HepG2 (cell line): ENCODE results near the gene UBL4B. TPM values are rescaled to one million over a fixed set of nuclear protein-coding genes. Genes with fewer than 3 reads are reported as not detected.

Experiments
- ATAC-seq: fragments of 200-7000 bp; cut with Tn5 transposase; 3 replicates; pipeline ENCODE4 v1.9.1; 2020; ENCODE audit warnings: mild to moderate bottlenecking, moderate library complexity
- BruUV-seq: library from RNA; stranded (reverse); fragments of 400-500 nt; replicated peaks from 2 replicates; lab custom pipeline; 2021; lab: Mats Ljungman, UMichigan
- CTCF ChIA-PET: fragments of 300-600 bp; formaldehyde crosslinking; extraction: SDS; loops from one replicate; lab custom pipeline; 2021; ENCODE audit warnings: low total read pairs, inconsistent platforms, low intra/inter-chr PET ratio; lab: Yijun Ruan, JAX
- POLR2A ChIA-PET: fragments of 350-600 bp; sonication (Branson Sonifier 250); formaldehyde crosslinking; loops from one replicate; lab custom pipeline; 2020; ENCODE audit warnings: antibody characterized with exemption, inconsistent platforms; lab: Yijun Ruan, JAX
- DNase-seq: peaks from one replicate; pipeline ENCODE4 v3.0.0-alpha.2; 2015; ENCODE audit warnings: low spot score
- FAIRE-seq: peaks from 3 replicates; lab custom pipeline; 2011; peaks lifted over from hg19 to GRCh38; lab: Jason Lieb, UNC
- H2AFZ ChIP-seq: one replicate; pipeline ENCODE4 v1.6.1; 2011; ENCODE audit warnings: low read length, inconsistent platforms
- H3K27ac ChIP-seq: fragments of 300-600 bp; 3 replicates; pipeline ENCODE4 v1.8.0; 2011; ENCODE audit warnings: mixed run types, mild to moderate bottlenecking, mixed read lengths, low read length, inconsistent platforms; ENCODE audit not compliant: insufficient read depth; ENCODE audit errors: extremely low read length
- H3K27me3 ChIP-seq, 2 experiments: fragments of 200-600 bp in 1 of 2; 2 replicates in 1 of 2; 3 replicates in 1 of 2; pipeline versions ENCODE4 v1.6.0 to v1.8.0; 2011; ENCODE audit warnings: low read length in 2 of 2, mild to moderate bottlenecking in 2 of 2, moderate library complexity in 2 of 2, inconsistent platforms in 1 of 2; ENCODE audit not compliant: insufficient read depth in 2 of 2, control insufficient read depth in 1 of 2
- H3K36me3 ChIP-seq, 2 experiments: fragments of 200-600 bp in 1 of 2; replicated peaks in 1 of 2; 2 replicates in 1 of 2; 3 replicates in 1 of 2; pipeline versions ENCODE4 v1.5.1 to v1.8.0; 2011; ENCODE audit warnings: low read length in 2 of 2, inconsistent platforms in 1 of 2; ENCODE audit not compliant: insufficient read depth in 2 of 2, control insufficient read depth in 1 of 2
- H3K4me1 ChIP-seq: 2 replicates; pipeline ENCODE4 v1.5.1; 2012; ENCODE audit warnings: low read length, inconsistent platforms; ENCODE audit not compliant: insufficient read depth
- H3K4me2 ChIP-seq: 2 replicates; pipeline ENCODE4 v1.6.0; 2011; ENCODE audit warnings: low read depth, low read length, inconsistent platforms
- H3K4me3 ChIP-seq, 3 experiments: fragments of 200-600 bp in 1 of 3; sonication (generic), shearing (Covaris generic) in 1 of 3; replicated peaks in 1 of 3; 2 replicates each; pipeline ENCODE4 v1.5.1; 2011 to 2016; ENCODE audit warnings: low read length in 3 of 3, inconsistent platforms in 2 of 3, low read depth in 2 of 3, mild to moderate bottlenecking in 2 of 3, control low read depth in 1 of 3, mixed read lengths in 1 of 3; ENCODE audit not compliant: insufficient read depth in 1 of 3
- H3K79me2 ChIP-seq: one replicate; pipeline ENCODE4 v1.6.1; 2011; ENCODE audit warnings: low read length, inconsistent platforms; ENCODE audit not compliant: insufficient read depth
- H3K9ac ChIP-seq: 2 replicates; pipeline ENCODE4 v1.6.0; 2011; ENCODE audit warnings: mild to moderate bottlenecking, low read depth, low read length, inconsistent platforms; ENCODE audit not compliant: insufficient read depth
- H3K9me3 ChIP-seq: 2 replicates; pipeline ENCODE4 v1.5.1; 2012; ENCODE audit warnings: mild to moderate bottlenecking, low read length
- H4K20me1 ChIP-seq: 2 replicates; pipeline ENCODE4 v1.6.0; 2011; ENCODE audit warnings: inconsistent platforms, mild to moderate bottlenecking, low read length, moderate library complexity; ENCODE audit not compliant: insufficient read depth
- CENPX ChIP-seq: sonication (generic); formaldehyde crosslinking; IDR thresholded peaks from 2 replicates; pipeline ENCODE4 v1.9.0; 2021; ENCODE audit warnings: mild to moderate bottlenecking, missing genetic modification reagents, moderate library complexity
- JUND ChIP-seq: sonication (generic); formaldehyde crosslinking; IDR thresholded peaks from 2 replicates; pipeline ENCODE4 v1.8.0; 2022; ENCODE audit warnings: mild to moderate bottlenecking, missing genetic modification reagents
- MAFG ChIP-seq: sonication (generic); formaldehyde crosslinking; IDR thresholded peaks from 2 replicates; pipeline ENCODE4 v1.5.1; 2020; ENCODE audit warnings: mild to moderate bottlenecking, missing genetic modification reagents
- TMF1 ChIP-seq: sonication (generic); formaldehyde crosslinking; IDR thresholded peaks from 2 replicates; pipeline ENCODE4 v1.8.1; 2022; ENCODE audit warnings: low read depth, missing genetic modification reagents
- ZNF598 ChIP-seq: sonication (generic); formaldehyde crosslinking; IDR thresholded peaks from 2 replicates; pipeline ENCODE4 v1.5.1; 2020; ENCODE audit warnings: mild to moderate bottlenecking, missing genetic modification reagents, borderline replicate concordance
- WGBS: methylation state at CpG from one replicate; pipeline ENCODE4 v1.1.6; 2017; ENCODE audit warnings: low lambda C conversion rate; 5-methylcytosine and 5-hydroxymethylcytosine counted together
- in situ Hi-C: cut with HindIII; loops from 2 replicates; pipeline ENCODE4 v1.10.0; 2017; ENCODE audit warnings: low pct_unique_long_range_greater_than_20kb; ENCODE audit not compliant: extremely low pct_ligation_motif_present
- intact Hi-C: fragments of 100-400 bp; cut with micrococcal nuclease; formaldehyde crosslinking; loops from one replicate; pipeline ENCODE4 v1.10.0; 2022; ENCODE audit not compliant: unreplicated experiment
- polyA plus RNA-seq, 8 experiments: library from polyadenylated mRNA; depleted of rRNA in 3 of 8; stranded (reverse) in 7 of 8; unstranded in 1 of 8; fragments of >200 nt; fragmentation: Illumina TruSeq in 4 of 8; extraction: Trizol in 4 of 8; gene quantifications; 2 replicates each; pipeline versions ENCODE4 v1.2.1 to v1.2.3, GENCODE V29; 2011 to 2016; ENCODE audit warnings: low read depth in 4 of 8, missing spikeins in 1 of 8, mixed read lengths in 1 of 8; ENCODE audit not compliant: insufficient read depth in 1 of 8
- total RNA-seq, 5 experiments: library from RNA; depleted of rRNA; stranded (reverse); fragments of >200 nt; fragmentation: Illumina TruSeq; extraction: Trizol; gene quantifications; 2 replicates each; pipeline ENCODE4 v1.2.3, GENCODE V29; 2016; ENCODE audit warnings: low read depth in 1 of 5
- TF ChIP-seq, protein P1 (sequence below): IDR thresholded peaks from 2 replicates; pipeline ENCODE4 v1.6.1; 2018; ENCODE audit warnings: missing genetic modification reagents, mild to moderate bottlenecking, missing compliant biosample characterization
- TF ChIP-seq, protein P2 (sequence below): sonication (generic); formaldehyde crosslinking; IDR thresholded peaks from 2 replicates; pipeline ENCODE4 v1.4.0; 2020; ENCODE audit warnings: mild to moderate bottlenecking, missing genetic modification reagents
- TF ChIP-seq, protein P3 (sequence below), 2 experiments: fragments of 450-650 bp in 1 of 2; sonication (generic) in 1 of 2; formaldehyde crosslinking in 1 of 2; IDR thresholded peaks; 2 replicates each; pipeline versions ENCODE4 v1.6.1 to v1.8.0; 2016 to 2022; ENCODE audit warnings: antibody characterized with exemption in 1 of 2, mild to moderate bottlenecking in 1 of 2, missing genetic modification reagents in 1 of 2
- TF ChIP-seq, protein P4 (sequence below): sonication (generic); formaldehyde crosslinking; IDR thresholded peaks from 2 replicates; pipeline ENCODE4 v1.4.0; 2020; ENCODE audit warnings: missing genetic modification reagents

The UBL4B gene
- total and polyA plus RNA-seq, 2 of the 13 experiments (the other 11 are each of a cell fraction or from before 2014, with no cell fraction given) = not detected

DNA sequence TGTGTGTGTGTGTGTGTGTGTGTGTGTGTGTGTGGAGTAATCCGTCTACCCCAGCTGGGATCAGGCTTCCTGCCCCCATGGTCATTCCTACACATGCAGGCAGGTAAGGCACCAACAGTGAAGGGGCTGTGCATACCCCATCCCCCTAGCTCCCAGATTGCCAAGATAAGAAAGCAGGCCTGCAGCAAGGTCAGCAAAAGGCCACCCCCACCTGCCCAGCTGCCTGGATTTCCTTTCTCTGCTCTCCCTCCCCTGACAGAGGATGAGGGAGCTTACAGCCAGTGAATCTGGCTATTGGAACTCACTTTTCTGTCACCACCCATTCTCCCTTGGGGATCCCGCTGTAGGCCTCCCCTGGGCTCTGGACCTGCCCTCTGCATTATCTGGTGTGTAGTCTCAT, 49.6 kb upstream of the UBL4B start:
- 86% methylated on average over 1 of the region's 2 CpGs for WGBS
- ChIA-PET POLR2A (interaction anchor here (1.5 kb wide), 1 partner anchor 15 kb away, joined by 3 read pairs; no protein-coding TSS in a partner anchor), CTCF (no interaction called here)
- Histone ChIP-seq H3K4me2 (no peak overlapping the region), H3K79me2 (no peaks in the 10 kb centered on the region), H3K36me3 (peaks cover 2 to 4% of the 10 kb centered on the region in 2 experiments; a peak in 1 of 5 replicates), H3K4me3 (no peak overlapping the region), H3K9me3 (no peaks in the 10 kb centered on the region), H3K4me1 (peaks cover 9% of the 10 kb centered on the region), H3K27ac (no peak overlapping the region), H3K27me3 (no peaks in the 10 kb centered on the region; a peak in 2 of 5 replicates), H3K9ac (no peak overlapping the region), H2AFZ (no peak overlapping the region), H4K20me1 (no peaks in the 10 kb centered on the region)
- FAIRE-seq (no peak), ATAC-seq (no peak), DNase-seq (no peak)
- intact Hi-C loops = no loop called here
- BruUV-seq = no TSS peak
- in situ Hi-C loops = no loop called here
- TF ChIP-seq TMF1 (CRISPR knock-in tag) (no peak), ZNF598 (no peak), MAFG (CRISPR knock-in tag) (no peak), CENPX (no peak), JUND (CRISPR knock-in tag) (no peak)
- TF ChIP-seq, protein P1, sequence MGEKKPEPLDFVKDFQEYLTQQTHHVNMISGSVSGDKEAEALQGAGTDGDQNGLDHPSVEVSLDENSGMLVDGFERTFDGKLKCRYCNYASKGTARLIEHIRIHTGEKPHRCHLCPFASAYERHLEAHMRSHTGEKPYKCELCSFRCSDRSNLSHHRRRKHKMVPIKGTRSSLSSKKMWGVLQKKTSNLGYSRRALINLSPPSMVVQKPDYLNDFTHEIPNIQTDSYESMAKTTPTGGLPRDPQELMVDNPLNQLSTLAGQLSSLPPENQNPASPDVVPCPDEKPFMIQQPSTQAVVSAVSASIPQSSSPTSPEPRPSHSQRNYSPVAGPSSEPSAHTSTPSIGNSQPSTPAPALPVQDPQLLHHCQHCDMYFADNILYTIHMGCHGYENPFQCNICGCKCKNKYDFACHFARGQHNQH = no peak
- TF ChIP-seq, protein P2, sequence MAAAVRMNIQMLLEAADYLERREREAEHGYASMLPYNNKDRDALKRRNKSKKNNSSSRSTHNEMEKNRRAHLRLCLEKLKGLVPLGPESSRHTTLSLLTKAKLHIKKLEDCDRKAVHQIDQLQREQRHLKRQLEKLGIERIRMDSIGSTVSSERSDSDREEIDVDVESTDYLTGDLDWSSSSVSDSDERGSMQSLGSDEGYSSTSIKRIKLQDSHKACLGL = no peak
- TF ChIP-seq, protein P3, sequence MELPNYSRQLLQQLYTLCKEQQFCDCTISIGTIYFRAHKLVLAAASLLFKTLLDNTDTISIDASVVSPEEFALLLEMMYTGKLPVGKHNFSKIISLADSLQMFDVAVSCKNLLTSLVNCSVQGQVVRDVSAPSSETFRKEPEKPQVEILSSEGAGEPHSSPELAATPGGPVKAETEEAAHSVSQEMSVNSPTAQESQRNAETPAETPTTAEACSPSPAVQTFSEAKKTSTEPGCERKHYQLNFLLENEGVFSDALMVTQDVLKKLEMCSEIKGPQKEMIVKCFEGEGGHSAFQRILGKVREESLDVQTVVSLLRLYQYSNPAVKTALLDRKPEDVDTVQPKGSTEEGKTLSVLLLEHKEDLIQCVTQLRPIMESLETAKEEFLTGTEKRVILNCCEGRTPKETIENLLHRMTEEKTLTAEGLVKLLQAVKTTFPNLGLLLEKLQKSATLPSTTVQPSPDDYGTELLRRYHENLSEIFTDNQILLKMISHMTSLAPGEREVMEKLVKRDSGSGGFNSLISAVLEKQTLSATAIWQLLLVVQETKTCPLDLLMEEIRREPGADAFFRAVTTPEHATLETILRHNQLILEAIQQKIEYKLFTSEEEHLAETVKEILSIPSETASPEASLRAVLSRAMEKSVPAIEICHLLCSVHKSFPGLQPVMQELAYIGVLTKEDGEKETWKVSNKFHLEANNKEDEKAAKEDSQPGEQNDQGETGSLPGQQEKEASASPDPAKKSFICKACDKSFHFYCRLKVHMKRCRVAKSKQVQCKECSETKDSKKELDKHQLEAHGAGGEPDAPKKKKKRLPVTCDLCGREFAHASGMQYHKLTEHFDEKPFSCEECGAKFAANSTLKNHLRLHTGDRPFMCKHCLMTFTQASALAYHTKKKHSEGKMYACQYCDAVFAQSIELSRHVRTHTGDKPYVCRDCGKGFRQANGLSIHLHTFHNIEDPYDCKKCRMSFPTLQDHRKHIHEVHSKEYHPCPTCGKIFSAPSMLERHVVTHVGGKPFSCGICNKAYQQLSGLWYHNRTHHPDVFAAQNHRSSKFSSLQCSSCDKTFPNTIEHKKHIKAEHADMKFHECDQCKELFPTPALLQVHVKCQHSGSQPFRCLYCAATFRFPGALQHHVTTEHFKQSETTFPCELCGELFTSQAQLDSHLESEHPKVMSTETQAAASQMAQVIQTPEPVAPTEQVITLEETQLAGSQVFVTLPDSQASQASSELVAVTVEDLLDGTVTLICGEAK (IDR thresholded peaks at IDR 0.05) = no peak
- TF ChIP-seq, protein P3 (CRISPR knock-in tag; IDR thresholded peaks at IDR 0.05) = no peak
- TF ChIP-seq, protein P4, sequence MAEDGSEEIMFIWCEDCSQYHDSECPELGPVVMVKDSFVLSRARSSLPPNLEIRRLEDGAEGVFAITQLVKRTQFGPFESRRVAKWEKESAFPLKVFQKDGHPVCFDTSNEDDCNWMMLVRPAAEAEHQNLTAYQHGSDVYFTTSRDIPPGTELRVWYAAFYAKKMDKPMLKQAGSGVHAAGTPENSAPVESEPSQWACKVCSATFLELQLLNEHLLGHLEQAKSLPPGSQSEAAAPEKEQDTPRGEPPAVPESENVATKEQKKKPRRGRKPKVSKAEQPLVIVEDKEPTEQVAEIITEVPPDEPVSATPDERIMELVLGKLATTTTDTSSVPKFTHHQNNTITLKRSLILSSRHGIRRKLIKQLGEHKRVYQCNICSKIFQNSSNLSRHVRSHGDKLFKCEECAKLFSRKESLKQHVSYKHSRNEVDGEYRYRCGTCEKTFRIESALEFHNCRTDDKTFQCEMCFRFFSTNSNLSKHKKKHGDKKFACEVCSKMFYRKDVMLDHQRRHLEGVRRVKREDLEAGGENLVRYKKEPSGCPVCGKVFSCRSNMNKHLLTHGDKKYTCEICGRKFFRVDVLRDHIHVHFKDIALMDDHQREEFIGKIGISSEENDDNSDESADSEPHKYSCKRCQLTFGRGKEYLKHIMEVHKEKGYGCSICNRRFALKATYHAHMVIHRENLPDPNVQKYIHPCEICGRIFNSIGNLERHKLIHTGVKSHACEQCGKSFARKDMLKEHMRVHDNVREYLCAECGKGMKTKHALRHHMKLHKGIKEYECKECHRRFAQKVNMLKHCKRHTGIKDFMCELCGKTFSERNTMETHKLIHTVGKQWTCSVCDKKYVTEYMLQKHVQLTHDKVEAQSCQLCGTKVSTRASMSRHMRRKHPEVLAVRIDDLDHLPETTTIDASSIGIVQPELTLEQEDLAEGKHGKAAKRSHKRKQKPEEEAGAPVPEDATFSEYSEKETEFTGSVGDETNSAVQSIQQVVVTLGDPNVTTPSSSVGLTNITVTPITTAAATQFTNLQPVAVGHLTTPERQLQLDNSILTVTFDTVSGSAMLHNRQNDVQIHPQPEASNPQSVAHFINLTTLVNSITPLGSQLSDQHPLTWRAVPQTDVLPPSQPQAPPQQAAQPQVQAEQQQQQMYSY (CRISPR knock-in tag) = no peak
